ENCODE measurements around the gene NR4A2. TPM values are rescaled to one million over a fixed set of nuclear protein-coding genes. Genes with fewer than 3 reads are reported as not detected.

Gene NR4A2
- total RNA-seq, 6 experiments from 2014 or later: 0.51 to 1.8 (median 1.2) TPM

DNA sequence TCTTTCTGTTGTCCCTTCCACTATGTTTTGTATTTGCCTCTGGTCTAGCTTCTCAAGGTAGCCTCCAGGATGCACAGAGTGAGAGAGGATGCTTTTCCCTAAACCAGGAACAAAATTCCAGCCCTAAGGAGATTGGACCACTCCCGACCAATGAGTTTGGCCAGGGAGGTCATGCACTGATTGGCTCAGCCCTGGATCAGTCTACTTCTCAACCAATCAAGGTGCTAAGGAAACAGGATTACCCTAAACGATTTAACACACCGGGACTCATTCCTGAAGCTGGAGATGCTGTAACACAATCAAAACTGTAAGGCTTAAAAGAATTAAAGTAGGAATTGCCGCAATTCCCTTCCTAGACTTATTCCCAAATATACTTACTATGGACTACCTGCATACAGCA lies 34.2 kb upstream of the NR4A2 start:
- DNase-seq: no peak
- Histone ChIP-seq H3K27me3 (no peaks in the 10 kb centered on the region), H3K4me3 (no peak overlapping the region), H3K27ac (no peak overlapping the region), H3K4me1 (no peaks in the 10 kb centered on the region), H3K36me3 (no peaks in the 10 kb centered on the region), H3K9me3 (no peaks in the 10 kb centered on the region)
- WGBS (ENCODE audit: insufficient coverage, low coverage, low lambda C conversion rate, missing lambda C conversion rate): 84% methylated on average over 4 of the region's 4 CpGs
- TF ChIP-seq, protein P1, sequence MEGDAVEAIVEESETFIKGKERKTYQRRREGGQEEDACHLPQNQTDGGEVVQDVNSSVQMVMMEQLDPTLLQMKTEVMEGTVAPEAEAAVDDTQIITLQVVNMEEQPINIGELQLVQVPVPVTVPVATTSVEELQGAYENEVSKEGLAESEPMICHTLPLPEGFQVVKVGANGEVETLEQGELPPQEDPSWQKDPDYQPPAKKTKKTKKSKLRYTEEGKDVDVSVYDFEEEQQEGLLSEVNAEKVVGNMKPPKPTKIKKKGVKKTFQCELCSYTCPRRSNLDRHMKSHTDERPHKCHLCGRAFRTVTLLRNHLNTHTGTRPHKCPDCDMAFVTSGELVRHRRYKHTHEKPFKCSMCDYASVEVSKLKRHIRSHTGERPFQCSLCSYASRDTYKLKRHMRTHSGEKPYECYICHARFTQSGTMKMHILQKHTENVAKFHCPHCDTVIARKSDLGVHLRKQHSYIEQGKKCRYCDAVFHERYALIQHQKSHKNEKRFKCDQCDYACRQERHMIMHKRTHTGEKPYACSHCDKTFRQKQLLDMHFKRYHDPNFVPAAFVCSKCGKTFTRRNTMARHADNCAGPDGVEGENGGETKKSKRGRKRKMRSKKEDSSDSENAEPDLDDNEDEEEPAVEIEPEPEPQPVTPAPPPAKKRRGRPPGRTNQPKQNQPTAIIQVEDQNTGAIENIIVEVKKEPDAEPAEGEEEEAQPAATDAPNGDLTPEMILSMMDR (IDR thresholded peaks at IDR 0.05): no peak
- TF ChIP-seq POLR2A (IDR thresholded peaks at IDR 0.05): no peak
- intact Hi-C loops (cut with DNase I): no loop called here
- no peak for ATAC-seq

DNA sequence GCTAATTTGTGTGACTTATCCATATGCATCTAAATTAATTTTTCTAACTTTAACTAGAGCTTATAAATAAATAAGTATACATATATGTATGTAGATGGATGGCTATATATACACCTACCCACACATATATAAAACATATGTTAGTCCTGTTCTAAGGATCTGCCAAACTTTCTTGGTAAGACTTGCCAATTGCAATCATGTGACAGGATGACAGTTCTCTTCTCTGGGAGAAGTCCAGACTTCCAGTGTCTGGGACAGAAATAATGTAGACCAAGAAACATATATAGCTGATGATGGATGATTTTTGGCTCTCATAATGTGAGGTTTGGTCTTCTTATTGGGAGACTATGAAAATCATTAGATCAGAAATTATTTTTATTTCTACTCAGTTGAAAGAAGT lies 30.6 kb upstream of the NR4A2 start:
- H3K4me1 ChIP-seq: no peaks in the 10 kb centered on the region
- no peaks in the 10 kb centered on the region for H3K9me3 ChIP-seq
- no peak for TF ChIP-seq POLR2A (IDR thresholded peaks at IDR 0.05)
- TF ChIP-seq, protein P1 (IDR thresholded peaks at IDR 0.05): no peak
- no peak for ATAC-seq
- H3K36me3 ChIP-seq: no peaks in the 10 kb centered on the region
- H3K27me3 ChIP-seq: no peaks in the 10 kb centered on the region
- H3K27ac ChIP-seq: no peak overlapping the region
- intact Hi-C loops (cut with DNase I): no loop called here
- no peak for DNase-seq
- H3K4me3 ChIP-seq: no peak overlapping the region

DNA sequence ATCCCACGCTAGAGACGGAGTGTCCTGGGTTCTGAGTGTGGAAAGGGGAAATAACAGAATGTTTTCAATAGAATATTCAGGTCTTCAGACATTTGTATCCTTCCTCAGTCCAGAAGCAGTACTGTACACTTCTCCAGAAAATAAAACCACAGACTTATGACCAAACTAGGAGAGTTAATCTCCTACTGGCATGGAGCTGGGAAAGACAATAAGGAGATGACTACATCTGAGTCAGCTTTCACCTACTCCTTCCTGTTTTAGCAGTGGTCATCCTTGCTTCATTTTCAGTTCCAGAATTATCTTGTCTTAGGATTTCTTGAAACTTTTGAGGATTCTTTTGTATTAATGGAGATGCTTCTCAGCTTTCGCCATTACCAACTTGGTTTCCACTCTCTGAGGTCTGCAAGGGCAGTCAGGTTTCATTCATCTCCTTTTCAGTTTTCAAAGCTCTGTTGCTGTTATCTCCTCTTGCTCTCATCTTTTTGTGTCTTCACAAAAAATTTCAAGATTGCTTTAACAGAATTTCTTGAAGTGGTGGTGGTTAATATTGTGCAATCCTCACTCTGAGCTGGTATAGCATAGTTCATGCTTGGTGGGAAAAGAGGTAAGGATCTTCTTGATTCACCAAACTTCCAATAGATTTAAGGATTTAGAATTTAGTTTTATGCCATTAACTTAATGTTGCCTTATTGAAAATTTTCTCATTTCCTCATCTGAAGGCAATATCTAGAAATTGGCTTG lies 23.7 kb upstream of the NR4A2 start:
- Histone ChIP-seq H3K4me3 (no peak overlapping the region), H3K27ac (no peak overlapping the region), H3K9me3 (no peaks in the 10 kb centered on the region), H3K27me3 (no peaks in the 10 kb centered on the region), H3K36me3 (no peaks in the 10 kb centered on the region), H3K4me1 (no peaks in the 10 kb centered on the region)
- 93% methylated on average over 3 of the region's 3 CpGs for WGBS (ENCODE audit: insufficient coverage, low coverage, low lambda C conversion rate, missing lambda C conversion rate)
- ATAC-seq (peak in 1 of 4 donors; percentile 21), DNase-seq (no peak)
- intact Hi-C loops (cut with DNase I): no loop called here
- TF ChIP-seq POLR2A (IDR thresholded peaks at IDR 0.05): no peak
- TF ChIP-seq, protein P1 (IDR thresholded peaks at IDR 0.05): no peak

DNA sequence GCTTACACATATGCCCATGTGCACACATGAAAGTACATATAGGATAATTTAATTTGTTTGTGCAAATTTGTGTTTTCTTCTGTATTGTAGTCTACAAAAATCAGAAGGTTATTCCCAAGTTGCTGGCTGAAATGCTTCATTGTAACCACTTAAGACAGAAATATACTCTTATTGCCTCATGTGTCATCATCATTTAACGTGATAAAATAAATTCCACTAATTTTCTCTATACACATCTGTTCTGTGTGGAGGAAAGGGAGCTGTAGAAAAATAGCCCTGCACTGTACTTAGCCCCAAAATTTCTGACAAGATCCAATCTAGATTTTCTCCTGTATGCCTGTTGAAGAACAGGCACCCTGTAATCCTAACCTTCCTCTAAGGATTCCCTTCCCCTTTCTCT lies 20.4 kb upstream of the NR4A2 start:
- no peaks in the 10 kb centered on the region for H3K27me3 ChIP-seq
- WGBS (ENCODE audit: insufficient coverage, low coverage, low lambda C conversion rate, missing lambda C conversion rate): 100% methylated on average over 1 of the region's 1 CpG
- no peaks in the 10 kb centered on the region for H3K36me3 ChIP-seq
- H3K4me3 ChIP-seq: no peak overlapping the region
- no peak for TF ChIP-seq POLR2A (IDR thresholded peaks at IDR 0.05)
- TF ChIP-seq, protein P1 (IDR thresholded peaks at IDR 0.05): no peak
- no peak for ATAC-seq
- H3K27ac ChIP-seq: no peak overlapping the region
- H3K9me3 ChIP-seq: no peaks in the 10 kb centered on the region
- no peaks in the 10 kb centered on the region for H3K4me1 ChIP-seq
- intact Hi-C loops (cut with DNase I): no loop called here
- no peak for DNase-seq
